B cell (primary cell): ENCODE results near the gene HUS1B. TPM values are rescaled to one million over a fixed set of nuclear protein-coding genes. Genes with fewer than 3 reads are reported as not detected.
"Not testable (repeated sequence)": the region's sequence is repeated elsewhere in the genome, so short reads cannot be mapped to it uniquely, and the experiment has no call there.

Experiments used
- ATAC-seq: fragments of 200-7000 bp; cut with Tn5 transposase; one replicate; pipeline ENCODE4 v1.10.0; 2021; ENCODE audit warnings: low read depth, mild to moderate bottlenecking, moderate number of reproducible peaks, moderate library complexity
- CTCF ChIA-PET: fragments of 350-600 bp; sonication (Branson Sonifier 250); formaldehyde crosslinking; loops from one replicate; lab custom pipeline; 2021; ENCODE audit warnings: antibody characterized with exemption, inconsistent platforms; lab: Charles Lee
- POLR2A ChIA-PET: fragments of 350-600 bp; sonication (Branson Sonifier 250); formaldehyde crosslinking; loops from one replicate; lab custom pipeline; 2021; ENCODE audit warnings: antibody characterized with exemption; lab: Charles Lee
- DNase-seq: peaks from one replicate; pipeline ENCODE4 v3.0.0; 2013
- H2AFZ ChIP-seq: 2 replicates; pipeline ENCODE4 v1.6.1; 2012; ENCODE audit warnings: mild to moderate bottlenecking, low read depth, low read length; ENCODE audit not compliant: insufficient read depth, poor library complexity, severe bottlenecking
- H3K27ac ChIP-seq, 2 donors: 1 replicate in 1 of 2; 2 replicates in 1 of 2; pipeline ENCODE4 v1.5.1; 2012 to 2013; ENCODE audit warnings: low read length in 2 of 2, mild to moderate bottlenecking in 2 of 2, moderate library complexity in 1 of 2
- H3K27me3 ChIP-seq, 4 experiments: fragments of 200-600 bp in 1 of 4; sonication (generic) in 1 of 4; replicated peaks in 1 of 4; 1 replicate in 2 of 4; 2 replicates in 2 of 4; pipeline versions ENCODE4 v1.6.1 to v1.7.0; 2013 to 2016; ENCODE audit warnings: low read length in 3 of 4, mild to moderate bottlenecking in 2 of 4, mixed read lengths in 1 of 4, moderate library complexity in 1 of 4; ENCODE audit not compliant: insufficient read depth in 4 of 4, control insufficient read depth in 3 of 4; ENCODE audit errors: control extremely low read depth in 1 of 4
- H3K36me3 ChIP-seq, 2 experiments: replicated peaks in 1 of 2; 1 replicate in 1 of 2; 2 replicates in 1 of 2; pipeline versions ENCODE4 v1.6.1 to v1.7.1; 2013; ENCODE audit warnings: low read length in 1 of 2; ENCODE audit not compliant: insufficient read depth in 2 of 2, control insufficient read depth in 1 of 2; ENCODE audit errors: control extremely low read depth in 1 of 2, extremely low read depth in 1 of 2
- H3K4me1 ChIP-seq, 2 donors: fragments of 200-600 bp in 1 of 2; sonication (generic) in 1 of 2; 1 replicate in 1 of 2; 2 replicates in 1 of 2; pipeline versions ENCODE4 v1.5.1 to v1.6.1; 2013 to 2017; ENCODE audit warnings: low read length in 2 of 2; ENCODE audit not compliant: control insufficient read depth in 2 of 2, insufficient read depth in 2 of 2
- H3K4me2 ChIP-seq: replicated peaks from 2 replicates; pipeline ENCODE3; 2012; ENCODE audit warnings: mild to moderate bottlenecking, low read depth, low read length; ENCODE audit not compliant: poor library complexity, severe bottlenecking
- H3K4me3 ChIP-seq, 5 experiments: fragments of 200-600 bp in 1 of 5; sonication (generic) in 1 of 5; 1 replicate in 3 of 5; 2 replicates in 2 of 5; pipeline versions ENCODE4 v1.5.1 to v1.7.0; 2011 to 2016; ENCODE audit warnings: low read length in 4 of 5, mild to moderate bottlenecking in 4 of 5, low read depth in 2 of 5, control low read depth in 1 of 5, moderate library complexity in 1 of 5; ENCODE audit not compliant: insufficient read depth in 1 of 5; ENCODE audit errors: control extremely low read depth in 1 of 5, extremely low read depth in 1 of 5
- H3K79me2 ChIP-seq: fragments of 200-600 bp; sonication (generic); one replicate; pipeline ENCODE4 v1.6.0; 2016; ENCODE audit warnings: low read length; ENCODE audit not compliant: control insufficient read depth, insufficient read depth
- H3K9ac ChIP-seq: fragments of 200-600 bp; sonication (generic); 2 replicates; pipeline ENCODE4 v1.6.1; 2017; ENCODE audit warnings: mild to moderate bottlenecking, low read length, moderate library complexity
- H3K9me3 ChIP-seq, 3 donors: one replicate each; pipeline versions ENCODE4 v1.6.1 to v1.7.1; 2013; ENCODE audit warnings: low read length in 2 of 3; ENCODE audit not compliant: control insufficient read depth in 2 of 3, insufficient read depth in 1 of 3; ENCODE audit errors: control extremely low read depth in 1 of 3
- H4K20me1 ChIP-seq: 2 replicates; pipeline ENCODE4 v1.6.0; 2012; ENCODE audit warnings: mild to moderate bottlenecking, low read length; ENCODE audit not compliant: insufficient read depth, control insufficient read depth, poor library complexity, severe bottlenecking
- H3K27ac Mint-ChIP-seq: one replicate; pipeline ENCODE4 v1.8.0; 2021; ENCODE audit warnings: mixed read lengths
- H3K27me3 Mint-ChIP-seq: one replicate; pipeline ENCODE4 v1.8.0; 2021; ENCODE audit warnings: mixed read lengths
- H3K4me1 Mint-ChIP-seq: one replicate; pipeline ENCODE4 v1.8.0; 2021; ENCODE audit warnings: mixed read lengths
- H3K4me3 Mint-ChIP-seq: one replicate; pipeline ENCODE4 v1.8.0; 2021; ENCODE audit warnings: mixed read lengths
- H3K9me3 Mint-ChIP-seq: one replicate; pipeline ENCODE4 v1.8.0; 2022; ENCODE audit warnings: mixed read lengths; ENCODE audit not compliant: insufficient read depth
- CTCF ChIP-seq: fragments of 200-600 bp; IDR thresholded peaks from one replicate; pipeline ENCODE4 v1.8.0; 2022; ENCODE audit warnings: antibody characterized with exemption, mild to moderate bottlenecking
- EZH2 ChIP-seq: IDR thresholded peaks from 2 replicates; pipeline ENCODE4 v1.6.1; 2012; ENCODE audit warnings: borderline replicate concordance, low read depth, mild to moderate bottlenecking, moderate library complexity, low read length; ENCODE audit not compliant: insufficient read depth, poor library complexity, severe bottlenecking
- WGBS: methylation state at CpG from one replicate; pipeline ENCODE4 v1.1.5; 2013; ENCODE audit warnings: missing lambda C conversion rate; ENCODE audit not compliant: insufficient coverage; 5-methylcytosine and 5-hydroxymethylcytosine counted together
- intact Hi-C: fragments of 100-400 bp; cut with micrococcal nuclease; formaldehyde crosslinking; loops from one replicate; pipeline ENCODE4 v1.10.0; 2022
- polyA plus RNA-seq: library from polyadenylated mRNA; depleted of rRNA; stranded (reverse); fragments of >200 nt; gene quantifications from 2 replicates; pipeline ENCODE4 v1.2.3, GENCODE V29; 2012
- total RNA-seq, 2 donors: library from RNA; stranded (reverse); fragments of 120-200 nt in 1 of 2; gene quantifications; 1 replicate in 1 of 2; 2 replicates in 1 of 2; pipeline versions ENCODE4 v1.2.3 to v1.2.4, GENCODE V29; 2013 to 2022

HUS1B gene
- total and polyA plus RNA-seq, 2 donors (not counting 1 experiment from before 2014, with no cell fraction given) = 2.9 to 4.4 TPM

GRCh38 chr6:665403-666267, 8.7 kb upstream of the HUS1B start:
- peaks cover 9 to 38% of the 10 kb centered on the region in 2 donors for H3K4me1 ChIP-seq
- H3K27me3 ChIP-seq = no peaks in the 10 kb centered on the region
- H3K9ac ChIP-seq = no peak overlapping the region
- H3K9me3 ChIP-seq = no peaks in the 10 kb centered on the region
- H4K20me1 ChIP-seq = peaks cover 6% of the 10 kb centered on the region
- H2AFZ ChIP-seq = no peak overlapping the region
- DNase-seq (no peak), ATAC-seq (no peak)
- Mint-ChIP-seq H3K4me1 (peaks cover 65% of the 10 kb centered on the region), H3K27me3 (no peaks in the 10 kb centered on the region), H3K9me3 (peaks cover 4% of the 10 kb centered on the region), H3K4me3 (no peak overlapping the region), H3K27ac (no peak overlapping the region)
- H3K36me3 ChIP-seq = no peaks in the 10 kb centered on the region
- H3K79me2 ChIP-seq = peaks cover 79% of the 10 kb centered on the region
- WGBS = 100% methylated on average over 3 of the region's 5 CpGs
- no peak overlapping the region for H3K4me3 ChIP-seq
- intact Hi-C loops = no loop called here
- TF ChIP-seq EZH2 (no peak), CTCF (no peak)
- CTCF ChIA-PET = no interaction called here
- H3K4me2 ChIP-seq = no peak overlapping the region
- POLR2A ChIA-PET = no interaction called here
- H3K27ac ChIP-seq = no peak overlapping the region

GRCh38 chr6:663788-664187, 6.9 kb upstream of the HUS1B start:
- CTCF ChIA-PET, H3K36me3 ChIP-seq, DNase-seq, H3K27me3 Mint-ChIP-seq, H2AFZ ChIP-seq, H3K4me2 ChIP-seq, POLR2A ChIA-PET, H3K9me3 Mint-ChIP-seq, H3K9ac ChIP-seq, H3K4me3 ChIP-seq, intact Hi-C loops, ATAC-seq, H3K9me3 ChIP-seq, H3K27me3 ChIP-seq: not testable (repeated sequence)
- Mint-ChIP-seq H3K4me3 (peak overlapping the region; percentile 60), H3K4me1 (peaks cover 75% of the 10 kb centered on the region), H3K27ac (peak overlapping the region; percentile 65)
- peaks cover 87% of the 10 kb centered on the region for H3K79me2 ChIP-seq
- no CpG with 5 or more reads among the region's 4 CpGs for WGBS
- peaks cover 13 to 43% of the 10 kb centered on the region in 2 donors for H3K4me1 ChIP-seq
- peak overlapping the region in 1 of 2 donors; percentile 39 for H3K27ac ChIP-seq
- peaks cover 18% of the 10 kb centered on the region for H4K20me1 ChIP-seq
